ENCODE results near the gene MYO9B. TPM values are rescaled to one million over a fixed set of nuclear protein-coding genes. Genes with fewer than 3 reads are reported as not detected.

Gene MYO9B
- total RNA-seq, 2 donors from 2014 or later, result 79.4 to 96.8 TPM

GRCh38 chr19:17213334-17213733 is 137.8 kb downstream of the MYO9B start:
- Histone ChIP-seq H3K9ac (ENCODE audit: extremely low read depth, low read length, poor library complexity, severe bottlenecking) (no peak overlapping the region), H3K27me3 (ENCODE audit: control insufficient read depth, insufficient read depth, low read length, poor library complexity, severe bottlenecking) (no peaks in the 10 kb centered on the region), H3K4me1 (ENCODE audit: control insufficient read depth, insufficient read depth, low read length) (peaks cover 3% of the 10 kb centered on the region), H3K9me3 (ENCODE audit: control insufficient read depth, low read length) (no peaks in the 10 kb centered on the region), H3K36me3 (ENCODE audit: control insufficient read depth, insufficient read depth, low read length) (peaks cover 35% of the 10 kb centered on the region), H3K27ac (ENCODE audit: low read depth, low read length) (no peak overlapping the region), H3K4me3 (ENCODE audit: low read length) (no peak overlapping the region)
- no peaks in the 10 kb centered on the region for H3K9me3 Mint-ChIP-seq
- no peak overlapping the region for H3K4me3 Mint-ChIP-seq
- DNase-seq, result no peak
- no peak for TF ChIP-seq CTCF (conservative IDR thresholded peaks at IDR 0.05)
- peaks cover 37% of the 10 kb centered on the region for H3K36me3 Mint-ChIP-seq (ENCODE audit: low read depth)
- no peak overlapping the region for H3K27ac Mint-ChIP-seq
- H3K27me3 Mint-ChIP-seq (ENCODE audit: insufficient read depth), result no peaks in the 10 kb centered on the region
- 94 to 96% methylated on average over 2 to 5 of the region's 5 CpGs for WGBS, 2 experiments (ENCODE audit: insufficient coverage in 1 of 2, insufficient read length in 1 of 2)
- peaks cover 4% of the 10 kb centered on the region for H3K4me1 Mint-ChIP-seq

- Histone ChIP-seq H3K4me3 (ENCODE audit: low read length) (peak overlapping the region; percentile 84), H3K4me1 (ENCODE audit: control insufficient read depth, insufficient read depth, low read length) (peaks cover 3% of the 10 kb centered on the region), H3K36me3 (ENCODE audit: control insufficient read depth, insufficient read depth, low read length) (peaks cover 23% of the 10 kb centered on the region), H3K9me3 (ENCODE audit: control insufficient read depth, low read length) (no peaks in the 10 kb centered on the region), H3K27me3 (ENCODE audit: control insufficient read depth, insufficient read depth, low read length, poor library complexity, severe bottlenecking) (no peaks in the 10 kb centered on the region), H3K27ac (ENCODE audit: low read depth, low read length) (peak overlapping the region; percentile 82), H3K9ac (ENCODE audit: extremely low read depth, low read length, poor library complexity, severe bottlenecking) (peak overlapping the region; percentile 88)
- Mint-ChIP-seq H3K27me3 (ENCODE audit: insufficient read depth) (no peaks in the 10 kb centered on the region), H3K27ac (peak overlapping the region; percentile 99), H3K4me1 (peaks cover 4% of the 10 kb centered on the region), H3K36me3 (ENCODE audit: low read depth) (peaks cover 32% of the 10 kb centered on the region), H3K4me3 (peak overlapping the region; percentile 79), H3K9me3 (no peaks in the 10 kb centered on the region)
- 35 to 40% methylated on average over 14 to 16 of the region's 16 CpGs for WGBS, 2 experiments (ENCODE audit: insufficient coverage in 1 of 2, insufficient read length in 1 of 2)
- DNase-seq, result peak; percentile 67
- no peak for TF ChIP-seq CTCF (conservative IDR thresholded peaks at IDR 0.05)
Measured at GRCh38 chr19:17214508-17215126, 139.0 kb downstream of the MYO9B start.

GRCh38 chr19:17215127-17215971 is 139.8 kb downstream of the MYO9B start, which contains the start of gene USE1:
Gene USE1, plus strand, starts transcription at chr19:17215357. Its CDS starts 49 bp downstream, at chr19:17215406.
- Histone ChIP-seq H3K9me3 (ENCODE audit: control insufficient read depth, low read length) (no peaks in the 10 kb centered on the region), H3K36me3 (ENCODE audit: control insufficient read depth, insufficient read depth, low read length) (peaks cover 17% of the 10 kb centered on the region), H3K9ac (ENCODE audit: extremely low read depth, low read length, poor library complexity, severe bottlenecking) (peak within 1 kb of the TSS; percentile 88), H3K27ac (ENCODE audit: low read depth, low read length) (peak within 1 kb of the TSS; percentile 89), H3K4me1 (ENCODE audit: control insufficient read depth, insufficient read depth, low read length) (peaks cover 3% of the 10 kb centered on the region), H3K27me3 (ENCODE audit: control insufficient read depth, insufficient read depth, low read length, poor library complexity, severe bottlenecking) (no peaks in the 10 kb centered on the region), H3K4me3 (ENCODE audit: low read length) (peak within 1 kb of the TSS; percentile 84)
- peak within 1 kb of the TSS; percentile 99 for H3K27ac Mint-ChIP-seq
- WGBS, 2 experiments (ENCODE audit: insufficient coverage in 1 of 2, insufficient read length in 1 of 2), result 5 to 11% methylated on average over 38 to 56 of the region's 56 CpGs
- peaks cover 4% of the 10 kb centered on the region for H3K4me1 Mint-ChIP-seq
- H3K4me3 Mint-ChIP-seq, result peak within 1 kb of the TSS; percentile 79
- DNase-seq, result peak; percentile 96
- H3K27me3 Mint-ChIP-seq (ENCODE audit: insufficient read depth), result no peaks in the 10 kb centered on the region
- H3K36me3 Mint-ChIP-seq (ENCODE audit: low read depth), result peaks cover 31% of the 10 kb centered on the region
- H3K9me3 Mint-ChIP-seq, result no peaks in the 10 kb centered on the region
- no peak for TF ChIP-seq CTCF (conservative IDR thresholded peaks at IDR 0.05)
